ENCODE data around the gene REV1.

The REV1 gene

DNA sequence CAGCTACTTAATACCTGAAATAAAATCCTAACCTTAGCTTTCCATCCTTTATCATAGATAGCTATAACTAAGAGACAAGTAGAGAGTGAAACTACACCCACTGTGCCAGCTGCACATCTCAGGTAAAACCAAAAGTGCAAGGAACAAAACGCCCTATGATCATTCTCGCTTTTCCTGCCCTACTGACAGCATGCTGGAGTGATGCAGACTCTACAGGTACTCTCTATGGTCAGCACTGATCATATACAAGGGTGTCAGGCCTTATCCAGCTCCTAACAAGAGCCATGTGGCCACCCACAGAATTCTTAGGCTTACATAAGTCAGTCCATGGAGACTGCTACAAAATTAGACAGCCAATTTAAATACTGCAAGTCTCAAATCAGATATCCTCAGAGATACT is 45.6 kb downstream of the REV1 start:
- DNase-seq, result no peak

- DNase-seq, result no peak
Observed at GRCh38 chr2:99442837-99443236, 47.0 kb downstream of the REV1 start.

- DNase-seq, result no peak
Observed at GRCh38 chr2:99439971-99440505, 49.8 kb downstream of the REV1 start.

GRCh38 chr2:99436874-99437273 is 52.9 kb downstream of the REV1 start:
- no peak for DNase-seq

DNA sequence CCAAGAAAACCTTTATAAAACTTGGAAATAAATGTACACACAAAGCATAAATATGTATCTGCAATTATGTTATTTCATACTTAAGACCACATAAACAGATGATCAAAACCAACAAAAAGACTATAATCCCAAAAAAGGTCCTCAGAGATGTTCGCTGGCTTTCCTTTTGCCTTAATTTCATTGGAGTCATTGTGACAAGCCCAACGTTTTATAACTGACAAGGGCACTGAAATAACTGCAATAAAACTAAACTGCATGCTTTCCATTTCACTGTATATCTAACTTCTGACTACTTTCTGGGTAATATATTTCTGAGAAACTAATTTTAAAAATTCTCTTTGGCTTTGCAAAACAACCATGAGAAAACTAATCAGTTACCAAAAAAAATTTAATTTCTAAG is 56.5 kb downstream of the REV1 start:
- no peak for DNase-seq

- no peak for DNase-seq
Observed at GRCh38 chr2:99431587-99432275, 58.1 kb downstream of the REV1 start.

DNA sequence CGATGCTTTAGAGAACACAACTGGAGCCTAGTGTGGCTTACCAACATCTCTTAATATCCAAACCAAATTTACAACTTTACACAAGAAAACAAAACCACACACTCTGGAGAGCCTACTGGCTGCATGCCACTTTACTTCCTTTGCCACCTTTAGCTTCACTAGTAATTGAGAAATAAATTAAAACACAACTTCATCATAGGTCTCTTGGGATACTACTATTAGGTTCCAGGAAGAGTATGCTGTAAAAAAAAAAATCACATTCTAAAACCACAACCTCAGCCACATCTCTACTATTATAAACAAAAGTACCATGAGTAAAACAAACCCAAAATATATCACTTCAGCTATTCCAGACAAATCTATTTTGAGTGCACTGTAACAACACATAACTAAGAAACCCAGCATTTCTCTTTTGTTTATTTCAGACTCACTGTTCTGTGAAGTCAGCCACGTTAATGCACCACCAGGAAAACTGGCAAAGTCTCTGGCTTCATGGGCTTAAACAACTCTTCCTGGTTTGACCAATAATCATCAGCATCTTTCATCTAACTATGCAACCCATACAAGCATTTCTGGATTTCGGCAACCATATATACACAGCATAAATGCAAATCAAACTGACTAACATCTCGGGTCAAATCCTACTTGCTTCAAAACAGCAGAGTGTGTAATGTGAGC is 59.1 kb downstream of the REV1 start:
- DNase-seq, result no peak

DNA sequence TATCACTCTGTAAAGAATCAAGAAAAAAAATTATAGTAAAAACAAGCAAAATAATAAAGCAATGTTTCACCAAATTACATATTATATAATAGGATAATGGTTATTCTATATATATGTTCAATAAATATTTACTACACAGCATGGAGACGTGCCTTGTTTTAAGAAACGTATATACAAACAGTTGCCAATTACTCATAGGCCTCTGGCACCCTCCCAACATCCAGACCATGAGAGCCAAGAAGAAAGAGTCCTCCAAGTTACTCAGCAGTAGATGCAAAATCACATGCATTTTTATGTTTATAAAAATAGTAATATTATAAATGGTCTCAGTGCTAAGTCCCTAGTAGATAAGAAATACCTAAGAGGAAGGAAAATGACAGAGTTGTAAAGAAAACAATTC is 64.8 kb downstream of the REV1 start:
- DNase-seq, result peak; percentile 34

DNA sequence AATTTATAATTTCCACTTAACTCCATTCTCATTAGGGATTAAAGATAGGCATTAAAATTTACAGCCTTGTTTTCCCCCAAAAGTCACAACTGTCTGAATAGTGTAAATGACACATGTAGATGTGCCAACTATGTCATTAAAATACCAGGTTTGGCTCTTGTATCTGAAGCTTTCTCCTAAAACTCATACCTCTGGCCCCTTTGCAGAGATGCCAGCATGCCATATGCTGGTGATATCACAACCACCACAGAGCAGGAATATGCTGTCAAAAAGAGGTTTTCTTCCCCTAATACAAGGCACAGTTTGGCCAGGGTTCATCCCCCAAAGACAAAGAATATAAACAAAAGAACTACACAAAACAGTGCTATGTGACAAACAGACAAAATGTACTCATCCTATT is 65.4 kb downstream of the REV1 start:
- DNase-seq, result no peak

GRCh38 chr2:99422599-99422998 is 67.2 kb downstream of the REV1 start:
- no peak for DNase-seq

GRCh38 chr2:99421469-99421868 is 68.3 kb downstream of the REV1 start:
- DNase-seq, result peak; percentile 43

GRCh38 chr2:99420751-99421299 is 69.0 kb downstream of the REV1 start:
- no peak for DNase-seq

DNA sequence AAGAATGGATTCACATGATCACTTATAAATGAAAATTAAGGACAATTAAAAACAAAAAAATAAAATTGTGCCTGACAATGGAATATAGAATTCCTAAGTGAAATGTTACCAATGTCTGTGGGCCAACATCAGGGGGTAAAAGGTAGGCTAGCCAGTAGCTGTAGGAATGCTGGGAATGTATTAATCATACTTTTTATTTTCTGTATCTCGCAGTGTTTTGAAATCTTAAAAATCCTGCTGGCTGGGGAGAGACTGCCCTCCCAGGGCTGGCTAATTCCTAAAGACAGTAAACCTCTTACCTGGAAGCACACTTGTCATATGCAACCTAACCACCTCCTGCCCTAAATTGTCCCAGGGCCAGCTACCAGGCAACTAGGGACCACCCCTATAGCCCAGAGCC is 69.8 kb downstream of the REV1 start:
- peak; percentile 72 for DNase-seq

DNA sequence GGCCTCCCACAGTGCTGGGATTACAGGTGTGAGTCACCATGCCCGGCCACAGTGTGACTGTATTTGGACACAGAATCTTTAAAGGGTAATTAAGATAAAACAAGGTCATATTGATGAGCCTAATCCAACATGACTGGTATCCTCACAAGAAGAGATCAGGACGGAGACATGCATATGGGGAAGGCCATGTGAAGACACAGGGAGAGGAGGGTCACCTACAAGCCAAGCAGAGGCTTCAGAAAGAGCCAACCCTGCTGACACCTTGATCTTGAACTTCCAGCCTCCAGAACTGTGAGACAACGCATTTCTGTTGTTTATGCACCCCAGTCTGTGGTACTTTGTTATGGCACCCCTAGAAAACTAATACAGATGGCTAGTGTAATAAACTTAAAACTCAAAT is 72.4 kb downstream of the REV1 start:
- no peak for DNase-seq

DNA sequence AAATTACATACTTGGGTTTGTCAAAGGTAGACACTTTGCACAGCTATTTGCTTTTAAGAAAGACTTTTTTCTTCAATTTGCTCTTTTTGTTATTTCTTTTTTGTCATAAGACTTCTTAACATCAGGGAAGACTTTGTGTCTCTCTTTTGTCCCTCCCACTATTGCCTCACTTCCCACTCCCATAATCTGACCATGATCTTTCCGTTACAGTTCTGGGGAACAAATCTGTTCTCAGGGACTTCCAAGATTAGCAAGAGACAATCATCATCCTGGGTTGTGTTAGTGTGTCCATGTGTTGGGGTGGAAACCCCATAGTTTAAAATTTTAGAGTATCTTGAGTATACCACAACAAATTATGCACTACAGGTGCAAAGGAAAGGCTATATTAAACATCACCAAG is 75.3 kb downstream of the REV1 start:
- DNase-seq, result no peak

DNA sequence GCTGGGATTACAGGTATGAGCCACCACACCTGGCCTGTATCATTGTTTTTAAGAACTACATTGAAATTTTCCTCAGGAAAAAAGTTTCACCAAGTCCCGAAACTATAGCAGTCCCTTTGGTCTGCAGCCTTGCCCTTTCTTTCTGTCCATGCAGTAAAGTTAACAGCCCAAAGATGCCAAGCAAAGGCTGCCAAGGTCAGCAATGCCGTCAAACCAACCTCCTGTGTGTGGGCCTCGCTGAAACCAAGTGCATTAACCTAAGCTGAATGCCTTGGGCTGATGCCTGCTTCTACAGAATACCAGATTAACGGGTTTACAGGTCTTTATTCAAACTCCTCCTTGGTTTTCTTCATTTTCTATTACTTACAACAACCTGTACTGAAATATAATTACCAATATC is 79.5 kb downstream of the REV1 start:
- DNase-seq, result no peak

- no peak for DNase-seq
Observed at GRCh38 chr2:99406137-99406536, 83.7 kb downstream of the REV1 start.

GRCh38 chr2:99404797-99405669 is 84.8 kb downstream of the REV1 start:
- no peak for DNase-seq

GRCh38 chr2:99404039-99404796 is 85.6 kb downstream of the REV1 start:
- no peak for DNase-seq

DNA sequence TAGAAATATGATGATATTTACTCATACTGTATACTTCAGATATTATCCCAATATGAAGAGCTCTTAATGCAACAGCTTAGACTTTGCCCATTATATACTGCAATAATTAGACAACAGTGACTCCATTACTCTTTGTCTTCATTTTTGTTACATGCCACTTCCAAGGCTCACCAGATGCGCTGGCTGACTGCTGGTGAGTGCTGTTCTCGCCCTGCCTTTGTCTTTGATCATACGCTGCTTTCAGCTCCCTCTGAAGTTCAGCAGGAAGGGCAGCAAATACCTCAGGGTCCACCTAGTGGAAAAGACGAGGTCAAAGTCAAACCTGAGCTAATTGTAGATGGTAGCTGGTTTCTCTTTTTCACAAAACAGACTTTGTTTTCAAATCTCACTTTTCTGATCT is 86.3 kb downstream of the REV1 start:
- no peak for DNase-seq

DNA sequence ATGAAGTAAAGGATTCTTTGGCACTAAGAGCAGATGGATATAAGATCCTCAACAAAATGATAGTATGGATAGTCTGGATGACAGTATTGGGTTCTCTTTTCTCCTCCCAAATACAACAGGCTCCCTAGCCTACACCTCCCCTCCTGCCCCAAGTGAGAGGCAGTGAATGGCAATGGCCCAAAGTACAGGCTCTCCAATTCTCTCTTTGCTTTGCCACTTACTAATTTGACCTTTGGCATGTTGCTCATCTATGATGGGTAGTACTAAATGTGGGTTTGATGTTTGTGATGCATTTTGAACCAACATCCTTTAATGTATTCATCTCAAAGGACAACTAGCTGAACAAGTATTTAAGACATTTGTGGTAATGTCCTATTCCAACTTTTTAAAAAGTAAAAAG is 86.7 kb downstream of the REV1 start:
- DNase-seq, result no peak

DNA sequence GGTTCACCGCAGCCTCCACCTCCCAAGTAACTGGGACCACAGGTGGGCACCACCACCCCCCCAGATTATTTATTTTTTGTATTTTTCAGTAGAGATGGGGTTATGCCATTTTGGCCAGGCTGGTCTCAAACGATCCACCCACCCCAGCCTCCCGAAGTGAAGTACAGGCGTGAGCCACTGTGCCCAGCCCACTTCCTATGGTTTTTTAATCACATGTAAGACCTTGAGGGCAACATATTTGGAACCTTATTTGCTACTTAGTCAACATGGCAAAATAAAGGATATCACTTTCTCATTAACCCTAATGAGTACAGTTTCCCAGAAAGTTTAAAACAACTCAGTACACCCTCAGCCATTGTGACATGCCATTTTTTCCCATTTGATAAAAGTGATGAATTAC is 88.0 kb downstream of the REV1 start:
- DNase-seq, result no peak

GRCh38 chr2:99399795-99400194 is 90.0 kb downstream of the REV1 start:
- no peak for DNase-seq
